Diencephalon (tissue), 1 donor: ENCODE data around the gene AMMECR1. TPM values are rescaled to one million over a fixed set of nuclear protein-coding genes. Genes with fewer than 3 reads are reported as not detected.
A peak's percentile ranks its signal among the peaks of the same experiment; 100 is the strongest.

Experiments used
- small RNA-seq: library from RNA; depleted of rRNA; stranded (forward); fragments of <200 nt; gene quantifications from one replicate; pipeline ENCODE3, GENCODE V24; 2014
- total RNA-seq: library from RNA; depleted of rRNA; stranded (reverse); fragments of >200 nt; gene quantifications from one replicate; pipeline ENCODE4 v1.2.3, GENCODE V29; 2014

AMMECR1 gene
- total RNA-seq, result 4.8 TPM

DNA sequence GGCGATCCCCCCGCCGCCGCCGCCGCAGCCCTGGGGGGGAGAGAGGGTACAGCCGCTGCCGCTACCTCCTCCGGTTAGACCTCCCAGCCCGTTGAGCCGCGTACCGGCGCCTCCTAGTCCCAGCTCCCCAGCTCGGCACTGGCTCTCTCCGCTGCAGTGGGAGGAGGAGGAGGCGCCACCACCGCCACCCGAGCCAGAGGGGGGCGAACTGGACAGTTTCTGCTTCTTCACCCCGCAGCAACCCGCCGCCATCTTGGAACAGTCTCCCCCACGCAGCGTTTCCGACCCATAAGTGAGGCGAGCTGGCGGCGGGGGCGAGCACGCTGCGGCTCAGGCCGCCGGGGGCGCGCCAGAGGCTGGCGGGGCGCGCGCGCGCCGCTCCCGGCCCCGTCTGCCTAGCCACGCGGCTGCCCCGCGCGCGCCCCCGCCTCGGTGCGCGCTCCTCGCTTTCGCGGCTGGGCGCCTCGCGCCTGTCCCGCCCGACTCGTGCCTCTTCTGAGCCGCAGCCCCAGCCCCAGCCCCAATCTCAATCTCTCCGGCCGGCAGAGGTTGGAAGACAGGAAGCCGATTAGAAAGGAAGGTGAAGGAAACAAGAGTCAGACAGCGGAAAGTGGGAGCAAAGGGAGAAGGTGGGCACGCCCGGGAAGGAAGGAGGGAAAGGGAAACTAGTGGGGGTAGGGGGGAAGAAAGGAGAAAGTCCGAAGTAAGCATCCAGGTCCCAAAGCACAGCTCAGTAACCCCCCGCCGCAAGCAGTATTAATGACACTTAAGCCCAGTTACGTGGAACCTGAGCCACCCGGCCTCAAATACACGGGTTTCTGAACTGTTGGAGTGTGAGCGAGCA, at the start of gene AMMECR1:
TSS of gene AMMECR1 (minus strand) at position 266 of the 844 bp plus-strand sequence. CDS start at position 252, 14 bp downstream.

DNA sequence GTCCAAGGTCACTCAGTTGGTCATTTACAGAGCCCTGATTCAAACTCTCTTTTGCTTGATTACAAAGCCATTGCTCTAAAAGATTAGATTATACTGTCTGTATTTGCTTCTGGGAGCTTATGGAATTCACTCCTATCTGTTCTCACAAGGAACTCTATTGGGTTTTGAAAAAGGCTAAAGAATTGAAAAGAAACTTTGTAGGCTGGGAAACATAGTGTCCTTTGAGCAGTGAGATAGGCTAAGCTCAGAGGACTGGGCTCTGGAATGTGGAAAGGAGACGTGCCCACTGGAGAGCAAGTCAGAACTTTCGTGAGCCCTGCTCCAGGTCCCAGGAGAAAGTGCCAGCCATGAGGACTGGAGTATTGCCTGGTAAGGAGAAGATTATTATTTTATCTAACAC, 40.7 kb upstream of the AMMECR1 start, which contains the start of gene RTL9:
TSS of gene RTL9 (plus strand) at position 301 of the 400 bp plus-strand sequence. CDS start 91,770 bp downstream, outside the sequence.

Small RNA genes within 50 kb of the gene (small RNA-seq; reads per million reads assigned to genes)
- not detected for gene GNG5P2
- 1.2 reads per million, percentile 80 among the genes with 10 or more reads in this experiment for gene SNORD96B

Other genes with a start within 250 kb of the AMMECR1 start
- gene RTL9, start 40.8 kb upstream of the AMMECR1 start, total RNA-seq, result 1.6 TPM